HUES6 (cell line): ENCODE results near the gene GLDC.
A peak's percentile ranks its signal among the peaks of the same experiment; 100 is the strongest.

ENCODE experiments used
- H3K27ac ChIP-seq: 2 replicates; pipeline ENCODE4 v1.7.0; 2013; ENCODE audit warnings: low read depth, mild to moderate bottlenecking, low read length, inconsistent platforms
- H3K27me3 ChIP-seq: 2 replicates; pipeline ENCODE4 v1.6.1; 2013; ENCODE audit warnings: low read length; ENCODE audit not compliant: control insufficient read depth, insufficient read depth
- H3K36me3 ChIP-seq: 2 replicates; pipeline ENCODE4 v1.6.1; 2013; ENCODE audit warnings: low read length; ENCODE audit not compliant: control insufficient read depth, insufficient read depth
- H3K4me1 ChIP-seq: 2 replicates; pipeline ENCODE4 v1.6.1; 2013; ENCODE audit warnings: low read length; ENCODE audit not compliant: control insufficient read depth, insufficient read depth
- H3K4me3 ChIP-seq: 2 replicates; pipeline ENCODE4 v1.5.1; 2013; ENCODE audit warnings: low read depth, low read length
- H3K9ac ChIP-seq: one replicate; pipeline ENCODE4 v1.6.1; 2013; ENCODE audit warnings: mild to moderate bottlenecking, low read length
- H3K9me3 ChIP-seq: 2 replicates; pipeline ENCODE4 v1.6.1; 2013; ENCODE audit warnings: low read depth, low read length; ENCODE audit not compliant: control insufficient read depth, insufficient read depth

GLDC gene

GRCh38 chr9:6592791-6593190 lies 52.7 kb downstream of the GLDC start:
- Histone ChIP-seq H3K4me3 (no peak overlapping the region), H3K27ac (no peak overlapping the region), H3K36me3 (peaks cover 82% of the 10 kb centered on the region), H3K9ac (no peak overlapping the region), H3K9me3 (no peaks in the 10 kb centered on the region), H3K27me3 (no peaks in the 10 kb centered on the region), H3K4me1 (no peaks in the 10 kb centered on the region)

DNA sequence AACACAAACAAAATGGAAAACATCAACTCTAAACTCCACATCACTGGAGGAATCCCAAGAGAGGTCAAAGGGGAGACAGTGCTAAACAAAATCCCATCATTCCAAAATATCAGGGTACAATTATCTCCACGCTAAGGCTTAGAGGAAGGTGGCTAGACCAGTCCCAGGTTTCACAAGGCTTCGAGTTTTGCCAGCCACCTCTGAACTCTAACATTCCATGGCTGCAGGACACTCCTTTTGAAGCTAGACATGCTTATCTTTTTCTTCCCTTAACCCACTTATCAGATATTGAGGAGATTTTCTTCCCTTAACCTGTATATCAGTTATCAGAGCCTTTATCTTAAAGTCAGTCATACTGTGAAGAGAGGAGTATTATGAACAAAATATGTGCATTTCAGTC lies 53.3 kb downstream of the GLDC start:
- no peak overlapping the region for H3K27ac ChIP-seq
- peak overlapping the region; percentile 10 for H3K9ac ChIP-seq
- peaks cover 83% of the 10 kb centered on the region for H3K36me3 ChIP-seq

GRCh38 chr9:6590772-6591384 lies 54.7 kb downstream of the GLDC start:
- no peaks in the 10 kb centered on the region for H3K27me3 ChIP-seq
- H3K4me1 ChIP-seq: no peaks in the 10 kb centered on the region
- H3K36me3 ChIP-seq: peaks cover 84% of the 10 kb centered on the region
- H3K27ac ChIP-seq: no peak overlapping the region
- no peaks in the 10 kb centered on the region for H3K9me3 ChIP-seq
- peak overlapping the region; percentile 41 for H3K9ac ChIP-seq
- no peak overlapping the region for H3K4me3 ChIP-seq

More for the DNA sequence above, 53.3 kb downstream of the GLDC start:
- no peak overlapping the region for H3K4me3 ChIP-seq
- H3K9me3 ChIP-seq: no peaks in the 10 kb centered on the region
- H3K27me3 ChIP-seq: no peaks in the 10 kb centered on the region
- H3K4me1 ChIP-seq: no peaks in the 10 kb centered on the region

DNA sequence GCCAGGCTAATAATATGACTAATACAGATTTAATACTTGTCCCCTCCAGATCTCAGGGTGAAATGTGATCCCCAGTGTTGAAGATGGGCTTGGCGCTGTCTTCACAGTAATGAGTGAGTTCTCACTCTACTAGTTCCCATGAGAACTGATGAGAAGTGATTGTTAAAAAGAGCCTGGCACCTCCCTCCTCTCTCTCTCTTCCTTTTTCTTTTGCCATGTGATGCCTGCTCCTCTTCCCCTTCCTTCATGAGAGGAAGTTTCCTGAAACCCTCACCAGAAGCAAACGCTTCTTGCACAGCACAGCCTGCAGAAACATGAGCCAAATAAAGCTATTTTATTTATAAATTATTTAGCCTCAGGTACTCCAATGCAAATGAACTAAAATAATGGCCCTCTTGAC lies 55.2 kb downstream of the GLDC start:
- H3K4me1 ChIP-seq: no peaks in the 10 kb centered on the region
- no peaks in the 10 kb centered on the region for H3K27me3 ChIP-seq
- H3K36me3 ChIP-seq: peaks cover 84% of the 10 kb centered on the region
- no peak overlapping the region for H3K9ac ChIP-seq
- H3K27ac ChIP-seq: no peak overlapping the region
- H3K9me3 ChIP-seq: no peaks in the 10 kb centered on the region
- H3K4me3 ChIP-seq: no peak overlapping the region

GRCh38 chr9:6584881-6585597 lies 60.5 kb downstream of the GLDC start:
- H3K27ac ChIP-seq: no peak overlapping the region
- H3K4me3 ChIP-seq: no peak overlapping the region
- H3K27me3 ChIP-seq: no peaks in the 10 kb centered on the region
- no peaks in the 10 kb centered on the region for H3K4me1 ChIP-seq
- H3K9me3 ChIP-seq: no peaks in the 10 kb centered on the region
- peaks cover 77% of the 10 kb centered on the region for H3K36me3 ChIP-seq
- H3K9ac ChIP-seq: no peak overlapping the region

GRCh38 chr9:6581253-6581652 lies 64.3 kb downstream of the GLDC start:
- H3K4me1 ChIP-seq: no peaks in the 10 kb centered on the region
- H3K27ac ChIP-seq: no peak overlapping the region

GRCh38 chr9:6579613-6580012 lies 65.9 kb downstream of the GLDC start:
- no peak overlapping the region for H3K4me3 ChIP-seq
- no peak overlapping the region for H3K27ac ChIP-seq
- H3K27me3 ChIP-seq: no peaks in the 10 kb centered on the region
- peaks cover 40% of the 10 kb centered on the region for H3K36me3 ChIP-seq
- H3K4me1 ChIP-seq: no peaks in the 10 kb centered on the region
- no peaks in the 10 kb centered on the region for H3K9me3 ChIP-seq
- H3K9ac ChIP-seq: no peak overlapping the region

More at GRCh38 chr9:6581253-6581652, 64.3 kb downstream of the GLDC start:
- Histone ChIP-seq H3K9me3 (no peaks in the 10 kb centered on the region), H3K27me3 (no peaks in the 10 kb centered on the region), H3K9ac (no peak overlapping the region), H3K4me3 (no peak overlapping the region), H3K36me3 (peaks cover 51% of the 10 kb centered on the region)

DNA sequence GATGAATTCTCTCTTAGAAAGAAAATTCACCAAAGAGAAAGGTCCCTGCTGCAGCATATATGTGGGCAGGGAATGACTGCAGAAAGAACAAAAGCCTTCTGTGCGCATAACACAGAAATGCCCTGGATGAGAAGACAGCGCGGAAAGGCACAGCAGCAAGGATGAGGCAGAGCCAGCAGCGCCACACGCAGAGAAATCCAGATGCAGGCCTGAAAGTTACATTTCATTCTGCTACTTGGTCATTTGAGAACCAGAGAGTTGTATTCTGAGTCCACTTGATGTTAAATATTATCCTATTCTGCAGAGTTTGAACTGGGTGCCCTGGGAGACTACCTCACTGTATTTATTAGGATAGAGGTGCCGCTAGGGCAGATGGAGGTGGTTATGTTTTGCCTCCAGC lies 68.5 kb downstream of the GLDC start:
- Histone ChIP-seq H3K36me3 (peaks cover 30% of the 10 kb centered on the region), H3K4me1 (no peaks in the 10 kb centered on the region), H3K9me3 (no peaks in the 10 kb centered on the region), H3K4me3 (no peak overlapping the region), H3K9ac (no peak overlapping the region), H3K27ac (no peak overlapping the region), H3K27me3 (no peaks in the 10 kb centered on the region)

GRCh38 chr9:6575324-6576034 lies 70.0 kb downstream of the GLDC start:
- Histone ChIP-seq H3K9me3 (no peaks in the 10 kb centered on the region), H3K27ac (no peak overlapping the region), H3K4me3 (no peak overlapping the region), H3K9ac (no peak overlapping the region), H3K4me1 (no peaks in the 10 kb centered on the region), H3K36me3 (peaks cover 23% of the 10 kb centered on the region), H3K27me3 (no peaks in the 10 kb centered on the region)

- peaks cover 45% of the 10 kb centered on the region for H3K36me3 ChIP-seq
- no peaks in the 10 kb centered on the region for H3K27me3 ChIP-seq
- no peak overlapping the region for H3K4me3 ChIP-seq
- no peak overlapping the region for H3K9ac ChIP-seq
- no peak overlapping the region for H3K27ac ChIP-seq
- H3K4me1 ChIP-seq: no peaks in the 10 kb centered on the region
- no peaks in the 10 kb centered on the region for H3K9me3 ChIP-seq
Observed at GRCh38 chr9:6567140-6567591, 78.4 kb downstream of the GLDC start.
